HL-60 (cell line): ENCODE measurements around the gene RAP1GAP2.

ENCODE experiments used
- CTCF ChIP-seq: IDR thresholded peaks from one replicate; pipeline ENCODE4 v1.5.1; 2011; ENCODE audit warnings: low read length, control low read depth, inconsistent platforms; ENCODE audit not compliant: insufficient read depth
- GABPA ChIP-seq: IDR thresholded peaks from 2 replicates; pipeline ENCODE4 v1.6.1; 2012; ENCODE audit warnings: low read depth
- POLR2AphosphoS5 ChIP-seq: IDR thresholded peaks from 2 replicates; pipeline ENCODE4 v1.6.1; 2012; ENCODE audit warnings: low read depth
- REST ChIP-seq: IDR thresholded peaks from 2 replicates; pipeline ENCODE4 v1.6.1; 2012; ENCODE audit warnings: low read depth; ENCODE audit not compliant: insufficient replicate concordance

DNA sequence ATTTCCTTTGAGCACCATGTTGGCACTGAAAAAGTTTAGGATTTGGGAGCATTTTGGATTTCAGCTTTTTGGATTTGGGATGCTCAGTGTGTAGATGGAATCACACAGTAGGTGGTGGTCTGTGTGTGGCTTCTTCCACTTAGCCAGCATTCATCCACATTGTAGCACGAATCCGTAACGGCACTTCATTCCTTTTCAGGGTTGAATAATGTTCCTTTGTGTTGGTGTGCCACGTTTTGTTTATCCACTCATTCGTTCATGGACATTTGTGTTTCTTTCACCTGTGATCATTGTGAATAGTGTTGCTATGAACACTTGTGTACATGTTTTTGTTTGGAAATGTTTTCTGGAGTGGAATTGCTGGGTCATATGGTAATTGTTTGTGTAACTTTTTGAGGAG lies 85.1 kb downstream of the RAP1GAP2 start:
- TF ChIP-seq CTCF = no peak
- TF ChIP-seq POLR2AphosphoS5 = no peak
- no peak for TF ChIP-seq REST
- no peak for TF ChIP-seq GABPA
